GM23338 (cell line): Measurements from ENCODE around the gene SYNDIG1. TPM values are rescaled to one million over a fixed set of nuclear protein-coding genes. Genes with fewer than 3 reads are reported as not detected.
A peak's percentile ranks its signal among the peaks of the same experiment; 100 is the strongest.

Experiments used
- ATAC-seq: fragments of 200-7000 bp; cut with Tn5 transposase; 3 replicates; pipeline ENCODE4 v1.9.1; 2020
- DNase-seq: peaks from one replicate; pipeline ENCODE4 v3.0.0-alpha.2; 2015; ENCODE audit warnings: low spot score
- H2AFZ ChIP-seq: fragments of 200-600 bp; sonication (generic); 2 replicates; pipeline ENCODE4 v1.8.0; 2016; ENCODE audit warnings: antibody characterized with exemption, mild to moderate bottlenecking, moderate library complexity
- H3F3A ChIP-seq: fragments of 200-600 bp; sonication (generic); replicated peaks from 2 replicates; pipeline ENCODE4 v1.8.0; 2017; ENCODE audit warnings: antibody characterized with exemption, mixed run types, low read depth
- H3K27ac ChIP-seq: fragments of 200-600 bp; sonication (generic); 2 replicates; pipeline ENCODE4 v1.6.1; 2016; ENCODE audit warnings: low read depth
- H3K27me3 ChIP-seq: fragments of 200-600 bp; sonication (generic); 2 replicates; pipeline ENCODE4 v1.8.0; 2016; ENCODE audit warnings: mild to moderate bottlenecking, mixed run types, moderate library complexity; ENCODE audit not compliant: insufficient read depth
- H3K36me3 ChIP-seq: fragments of 200-600 bp; sonication (generic); 2 replicates; pipeline ENCODE4 v1.8.0; 2016; ENCODE audit warnings: mild to moderate bottlenecking; ENCODE audit not compliant: insufficient read depth
- H3K4me1 ChIP-seq: fragments of 200-600 bp; sonication (generic); 2 replicates; pipeline ENCODE4 v1.8.0; 2016; ENCODE audit warnings: mild to moderate bottlenecking, moderate library complexity; ENCODE audit not compliant: insufficient read depth
- H3K4me2 ChIP-seq: fragments of 200-600 bp; sonication (generic); 2 replicates; pipeline ENCODE4 v1.7.1; 2017; ENCODE audit warnings: mixed run types
- H3K4me3 ChIP-seq: fragments of 200-600 bp; sonication (generic); 2 replicates; pipeline ENCODE4 v1.6.1; 2016; ENCODE audit warnings: mixed run types
- H3K79me2 ChIP-seq: fragments of 200-600 bp; sonication (generic); replicated peaks from 2 replicates; pipeline ENCODE4 v1.8.0; 2017; ENCODE audit warnings: mild to moderate bottlenecking; ENCODE audit not compliant: insufficient read depth
- H3K9me2 ChIP-seq: fragments of 200-600 bp; sonication (generic); 2 replicates; pipeline ENCODE4 v1.8.0; 2017; ENCODE audit not compliant: insufficient read depth
- H4K20me1 ChIP-seq: fragments of 200-600 bp; sonication (generic); replicated peaks from 2 replicates; pipeline ENCODE4 v1.8.0; 2017; ENCODE audit warnings: mild to moderate bottlenecking; ENCODE audit not compliant: insufficient read depth
- H3K27ac Mint-ChIP-seq: 2 replicates; pipeline ENCODE4 v1.8.0; 2020; ENCODE audit warnings: inconsistent platforms, mild to moderate bottlenecking, moderate library complexity, mixed read lengths
- H3K27me3 Mint-ChIP-seq: 3 replicates; pipeline ENCODE4 v1.8.0; 2022; ENCODE audit warnings: low read depth, mild to moderate bottlenecking, moderate library complexity, mixed read lengths, inconsistent platforms; ENCODE audit not compliant: insufficient read depth, poor library complexity
- H3K36me3 Mint-ChIP-seq: 3 replicates; pipeline ENCODE4 v1.8.0; 2021; ENCODE audit warnings: low read depth, mild to moderate bottlenecking, inconsistent platforms, moderate library complexity, mixed read lengths
- H3K4me1 Mint-ChIP-seq: 3 replicates; pipeline ENCODE4 v1.8.0; 2020; ENCODE audit warnings: mild to moderate bottlenecking, inconsistent platforms, mixed read lengths
- H3K4me3 Mint-ChIP-seq: 3 replicates; pipeline ENCODE4 v1.8.0; 2021; ENCODE audit warnings: moderate library complexity, mild to moderate bottlenecking, inconsistent platforms, mixed read lengths
- H3K9me3 Mint-ChIP-seq: 3 replicates; pipeline ENCODE4 v1.8.0; 2020; ENCODE audit warnings: moderate library complexity, mild to moderate bottlenecking, inconsistent platforms, mixed read lengths
- CREB1 ChIP-seq: fragments of 250-450 bp; sonication (Bioruptor Pico); IDR thresholded peaks from 2 replicates; pipeline ENCODE4 v1.5.0; 2020; ENCODE audit warnings: low read depth, mild to moderate bottlenecking, moderate library complexity
- EZH2 ChIP-seq: fragments of 200-600 bp; sonication (generic); IDR thresholded peaks from one replicate; pipeline ENCODE4 v1.8.0; 2017; ENCODE audit warnings: antibody characterized with exemption, mild to moderate bottlenecking, low read depth; ENCODE audit not compliant: unreplicated experiment
- EZH2phosphoT487 ChIP-seq: fragments of 200-600 bp; sonication (generic); IDR thresholded peaks from one replicate; pipeline ENCODE4 v1.8.1; 2018; ENCODE audit warnings: antibody characterized with exemption; ENCODE audit not compliant: unreplicated experiment
- JUNB ChIP-seq: IDR thresholded peaks from one replicate; pipeline ENCODE4 v1.6.1; 2016; ENCODE audit warnings: antibody characterized with exemption; ENCODE audit not compliant: unreplicated experiment
- NANOG ChIP-seq: IDR thresholded peaks from 2 replicates; pipeline ENCODE4 v1.6.1; 2016; ENCODE audit warnings: antibody characterized with exemption, borderline replicate concordance
- POLR2AphosphoS5 ChIP-seq: IDR thresholded peaks from 2 replicates; pipeline ENCODE4 v1.6.1; 2016; ENCODE audit warnings: antibody characterized with exemption, low read depth
- STAT1 ChIP-seq: IDR thresholded peaks from one replicate; pipeline ENCODE4 v1.6.1; 2016; ENCODE audit warnings: antibody characterized with exemption; ENCODE audit not compliant: unreplicated experiment
- ZNF114 ChIP-seq: fragments of 250-450 bp; sonication (Bioruptor Pico); IDR thresholded peaks from 2 replicates; pipeline ENCODE4 v1.5.0; 2020; ENCODE audit warnings: mild to moderate bottlenecking, moderate library complexity
- ZNF331 ChIP-seq: fragments of 250-450 bp; sonication (Bioruptor Pico); IDR thresholded peaks from 2 replicates; pipeline ENCODE4 v1.5.0; 2020; ENCODE audit warnings: low read depth, mild to moderate bottlenecking, moderate library complexity
- ZNF462 ChIP-seq: fragments of 250-450 bp; sonication (Bioruptor Pico); IDR thresholded peaks from 2 replicates; pipeline ENCODE4 v1.5.0; 2020; ENCODE audit warnings: mild to moderate bottlenecking, moderate library complexity
- polyA plus RNA-seq: library from polyadenylated mRNA; unstranded; fragments of >200 nt; fragmentation: Nextera tagmentation; extraction: Ambion mirVana; gene quantifications from 2 replicates; pipeline ENCODE4 v1.2.1, GENCODE V29; 2016
- total RNA-seq: library from RNA; depleted of rRNA; stranded (reverse); fragments of >200 nt; shearing (Covaris generic); gene quantifications from 2 replicates; pipeline ENCODE4 v1.2.3, GENCODE V29; 2014
- TF ChIP-seq, protein P1 (sequence below): IDR thresholded peaks from one replicate; pipeline ENCODE4 v1.6.1; 2018; ENCODE audit warnings: antibody characterized with exemption; ENCODE audit not compliant: unreplicated experiment
- TF ChIP-seq, protein P2 (sequence below): IDR thresholded peaks from 2 replicates; pipeline ENCODE4 v1.6.1; 2016; ENCODE audit warnings: antibody characterized with exemption
- TF ChIP-seq, protein P3 (sequence below), 2 experiments: fragments of 200-600 bp in 1 of 2; sonication (generic) in 1 of 2; conservative IDR thresholded peaks; 2 replicates each; pipeline versions ENCODE4 v1.5.1 to v1.6.1; 2016 to 2017; ENCODE audit warnings: antibody characterized with exemption in 2 of 2, low read depth in 2 of 2, mild to moderate bottlenecking in 2 of 2, moderate library complexity in 1 of 2

The SYNDIG1 gene
- total and polyA plus RNA-seq, 2 experiments from 2014 or later = 2.8 to 4.8 TPM

- Histone ChIP-seq H3F3A (no peaks in the 10 kb centered on the region), H3K27me3 (no peaks in the 10 kb centered on the region), H3K36me3 (no peaks in the 10 kb centered on the region), H3K9me2 (peaks cover 7% of the 10 kb centered on the region), H4K20me1 (no peaks in the 10 kb centered on the region), H3K4me1 (peaks cover 23% of the 10 kb centered on the region), H3K4me2 (no peak overlapping the region), H3K79me2 (no peaks in the 10 kb centered on the region), H2AFZ (no peak overlapping the region), H3K4me3 (no peak overlapping the region), H3K27ac (no peak overlapping the region)
- DNase-seq (no peak), ATAC-seq (no peak)
- Mint-ChIP-seq H3K27ac (peak overlapping the region; percentile 74; the same call in 1 of the 2 replicates), H3K4me1 (peaks cover 36% of the 10 kb centered on the region), H3K36me3 (peaks cover 6% of the 10 kb centered on the region; the same call in 1 of the 3 replicates), H3K4me3 (no peak overlapping the region), H3K9me3 (peaks cover 4% of the 10 kb centered on the region; the same call in 1 of the 3 replicates), H3K27me3 (peaks cover 12% of the 10 kb centered on the region)
- TF ChIP-seq NANOG (no peak), CREB1 (no peak), ZNF331 (CRISPR knock-in tag) (no peak), ZNF462 (CRISPR knock-in tag) (no peak), JUNB (no peak), POLR2AphosphoS5 (no peak), EZH2phosphoT487 (no peak), EZH2 (no peak), STAT1 (no peak), ZNF114 (CRISPR knock-in tag) (no peak)
- TF ChIP-seq, protein P1, sequence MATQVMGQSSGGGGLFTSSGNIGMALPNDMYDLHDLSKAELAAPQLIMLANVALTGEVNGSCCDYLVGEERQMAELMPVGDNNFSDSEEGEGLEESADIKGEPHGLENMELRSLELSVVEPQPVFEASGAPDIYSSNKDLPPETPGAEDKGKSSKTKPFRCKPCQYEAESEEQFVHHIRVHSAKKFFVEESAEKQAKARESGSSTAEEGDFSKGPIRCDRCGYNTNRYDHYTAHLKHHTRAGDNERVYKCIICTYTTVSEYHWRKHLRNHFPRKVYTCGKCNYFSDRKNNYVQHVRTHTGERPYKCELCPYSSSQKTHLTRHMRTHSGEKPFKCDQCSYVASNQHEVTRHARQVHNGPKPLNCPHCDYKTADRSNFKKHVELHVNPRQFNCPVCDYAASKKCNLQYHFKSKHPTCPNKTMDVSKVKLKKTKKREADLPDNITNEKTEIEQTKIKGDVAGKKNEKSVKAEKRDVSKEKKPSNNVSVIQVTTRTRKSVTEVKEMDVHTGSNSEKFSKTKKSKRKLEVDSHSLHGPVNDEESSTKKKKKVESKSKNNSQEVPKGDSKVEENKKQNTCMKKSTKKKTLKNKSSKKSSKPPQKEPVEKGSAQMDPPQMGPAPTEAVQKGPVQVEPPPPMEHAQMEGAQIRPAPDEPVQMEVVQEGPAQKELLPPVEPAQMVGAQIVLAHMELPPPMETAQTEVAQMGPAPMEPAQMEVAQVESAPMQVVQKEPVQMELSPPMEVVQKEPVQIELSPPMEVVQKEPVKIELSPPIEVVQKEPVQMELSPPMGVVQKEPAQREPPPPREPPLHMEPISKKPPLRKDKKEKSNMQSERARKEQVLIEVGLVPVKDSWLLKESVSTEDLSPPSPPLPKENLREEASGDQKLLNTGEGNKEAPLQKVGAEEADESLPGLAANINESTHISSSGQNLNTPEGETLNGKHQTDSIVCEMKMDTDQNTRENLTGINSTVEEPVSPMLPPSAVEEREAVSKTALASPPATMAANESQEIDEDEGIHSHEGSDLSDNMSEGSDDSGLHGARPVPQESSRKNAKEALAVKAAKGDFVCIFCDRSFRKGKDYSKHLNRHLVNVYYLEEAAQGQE = no peak
- TF ChIP-seq, protein P2, sequence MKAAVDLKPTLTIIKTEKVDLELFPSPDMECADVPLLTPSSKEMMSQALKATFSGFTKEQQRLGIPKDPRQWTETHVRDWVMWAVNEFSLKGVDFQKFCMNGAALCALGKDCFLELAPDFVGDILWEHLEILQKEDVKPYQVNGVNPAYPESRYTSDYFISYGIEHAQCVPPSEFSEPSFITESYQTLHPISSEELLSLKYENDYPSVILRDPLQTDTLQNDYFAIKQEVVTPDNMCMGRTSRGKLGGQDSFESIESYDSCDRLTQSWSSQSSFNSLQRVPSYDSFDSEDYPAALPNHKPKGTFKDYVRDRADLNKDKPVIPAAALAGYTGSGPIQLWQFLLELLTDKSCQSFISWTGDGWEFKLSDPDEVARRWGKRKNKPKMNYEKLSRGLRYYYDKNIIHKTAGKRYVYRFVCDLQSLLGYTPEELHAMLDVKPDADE = no peak
- TF ChIP-seq, protein P3, sequence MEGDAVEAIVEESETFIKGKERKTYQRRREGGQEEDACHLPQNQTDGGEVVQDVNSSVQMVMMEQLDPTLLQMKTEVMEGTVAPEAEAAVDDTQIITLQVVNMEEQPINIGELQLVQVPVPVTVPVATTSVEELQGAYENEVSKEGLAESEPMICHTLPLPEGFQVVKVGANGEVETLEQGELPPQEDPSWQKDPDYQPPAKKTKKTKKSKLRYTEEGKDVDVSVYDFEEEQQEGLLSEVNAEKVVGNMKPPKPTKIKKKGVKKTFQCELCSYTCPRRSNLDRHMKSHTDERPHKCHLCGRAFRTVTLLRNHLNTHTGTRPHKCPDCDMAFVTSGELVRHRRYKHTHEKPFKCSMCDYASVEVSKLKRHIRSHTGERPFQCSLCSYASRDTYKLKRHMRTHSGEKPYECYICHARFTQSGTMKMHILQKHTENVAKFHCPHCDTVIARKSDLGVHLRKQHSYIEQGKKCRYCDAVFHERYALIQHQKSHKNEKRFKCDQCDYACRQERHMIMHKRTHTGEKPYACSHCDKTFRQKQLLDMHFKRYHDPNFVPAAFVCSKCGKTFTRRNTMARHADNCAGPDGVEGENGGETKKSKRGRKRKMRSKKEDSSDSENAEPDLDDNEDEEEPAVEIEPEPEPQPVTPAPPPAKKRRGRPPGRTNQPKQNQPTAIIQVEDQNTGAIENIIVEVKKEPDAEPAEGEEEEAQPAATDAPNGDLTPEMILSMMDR (conservative IDR thresholded peaks at IDR 0.05; ENCODE audit: low read depth in 2 of 2) = no peak
These were observed 169.4 kb downstream of the SYNDIG1 start for GRCh38 chr20:24638591-24639548.
